Fibroblast of the aortic adventitia (primary cell): ENCODE data around the gene ARGFX. TPM values are rescaled to one million over a fixed set of nuclear protein-coding genes. Genes with fewer than 3 reads are reported as not detected.
A peak's percentile ranks its signal among the peaks of the same experiment; 100 is the strongest.

Experiments used
- DNase-seq: peaks from one replicate; pipeline ENCODE4 v3.0.0-alpha.2; 2010; ENCODE audit warnings: low read depth
- H3K4me3 ChIP-seq: 2 replicates; pipeline ENCODE4 v1.5.1; 2011; ENCODE audit warnings: low read depth, mild to moderate bottlenecking, control low read depth, low read length, moderate library complexity
- CTCF ChIP-seq: IDR thresholded peaks from 2 replicates; pipeline ENCODE4 v1.5.1; 2011; ENCODE audit warnings: mild to moderate bottlenecking, low read length, control low read depth, inconsistent platforms; ENCODE audit not compliant: insufficient read depth
- total RNA-seq: library from RNA; depleted of rRNA; stranded (reverse); fragments of >200 nt; gene quantifications from 2 replicates; pipeline ENCODE4 v1.2.3, GENCODE V29; 2012; ENCODE audit warnings: low replicate concordance

Gene ARGFX
- total RNA-seq, result not detected in 2 replicates

- TF ChIP-seq CTCF, result no peak
- H3K4me3 ChIP-seq, result no peak within 1 kb of the TSS
- DNase-seq, result no peak
These were observed at the start of gene ARGFX for GRCh38 chr3:121567649-121568048. Gene ARGFX, plus strand, starts transcription at chr3:121567949. Its CDS starts 2,765 bp downstream, at chr3:121570714.

GRCh38 chr3:121517953-121518655 lies 49.6 kb upstream of the ARGFX start:
- peak; percentile 25 for DNase-seq
- H3K4me3 ChIP-seq, result no peak overlapping the region
- no peak for TF ChIP-seq CTCF

- H3K4me3 ChIP-seq, result no peak overlapping the region
- no peak for DNase-seq
- TF ChIP-seq CTCF, result no peak
These were observed 47.2 kb upstream of the ARGFX start for GRCh38 chr3:121520510-121520909.

GRCh38 chr3:121529308-121529707 lies 38.4 kb upstream of the ARGFX start:
- peak; percentile 64 for TF ChIP-seq CTCF
- H3K4me3 ChIP-seq, result no peak overlapping the region
- peak; percentile 39 for DNase-seq

GRCh38 chr3:121531269-121531668 lies 36.5 kb upstream of the ARGFX start:
- no peak overlapping the region for H3K4me3 ChIP-seq
- DNase-seq, result no peak
- no peak for TF ChIP-seq CTCF

GRCh38 chr3:121542924-121543323 lies 24.8 kb upstream of the ARGFX start:
- H3K4me3 ChIP-seq, result no peak overlapping the region
- no peak for DNase-seq
- TF ChIP-seq CTCF, result no peak
